HG03378 (cell line): ENCODE data around the gene NSMCE4A.
A peak's percentile ranks its signal among the peaks of the same experiment; 100 is the strongest.
"Not testable (repeated sequence)": the region's sequence is repeated elsewhere in the genome, so short reads cannot be mapped to it uniquely, and the experiment has no call there.

Experiments used
- ATAC-seq: cut with Tn5 transposase; IDR thresholded peaks from one replicate; pipeline ENCODE4 v1.9.1; 2021; ENCODE audit warnings: mild to moderate bottlenecking, moderate library complexity; ENCODE audit not compliant: unreplicated experiment

Gene NSMCE4A

GRCh38 chr10:121974535-121975294 is at the start of gene NSMCE4A:
TSS of gene NSMCE4A (minus strand) at chr10:121975217. CDS start at chr10:121975165, 52 bp downstream.
- ATAC-seq = peak; percentile 80

DNA sequence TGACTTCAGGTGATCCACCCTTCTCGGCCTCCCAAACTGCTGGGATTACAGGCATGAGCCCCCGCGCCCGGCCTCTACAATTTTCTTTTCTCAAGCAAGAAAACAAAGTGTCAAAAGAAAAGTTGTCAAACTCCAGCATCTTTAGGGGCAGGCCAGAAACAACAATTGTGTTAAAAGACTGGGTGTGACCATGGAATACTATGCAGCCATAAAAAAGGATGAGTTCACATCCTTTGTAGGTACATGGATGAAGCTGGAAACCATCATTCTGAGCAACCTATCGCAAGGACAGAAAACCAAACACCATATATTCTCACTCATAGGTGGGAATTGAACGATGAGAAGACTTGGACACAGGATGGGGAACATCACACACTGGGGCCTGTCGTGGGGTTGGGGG is 48.2 kb upstream of the NSMCE4A start:
- not testable (repeated sequence) for ATAC-seq

DNA sequence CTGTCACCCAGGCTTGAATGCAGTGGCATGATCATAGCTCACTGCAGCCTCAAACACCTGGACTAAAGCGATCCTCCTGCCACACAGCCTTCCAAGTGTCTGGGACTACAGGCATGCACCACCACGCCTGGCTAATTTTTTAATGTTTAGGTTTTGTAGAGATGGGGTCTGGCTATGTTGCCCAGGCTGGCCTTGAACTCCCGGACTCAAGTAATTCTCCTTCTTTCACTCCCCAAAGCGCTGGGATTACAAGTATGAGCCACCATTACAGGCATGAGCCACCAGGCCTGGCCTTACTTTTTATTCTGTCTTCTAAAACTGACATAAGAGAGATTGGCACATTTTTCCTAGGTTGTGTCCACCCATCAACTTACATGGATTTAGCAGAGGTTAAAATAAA is 47.3 kb upstream of the NSMCE4A start:
- ATAC-seq = no peak

DNA sequence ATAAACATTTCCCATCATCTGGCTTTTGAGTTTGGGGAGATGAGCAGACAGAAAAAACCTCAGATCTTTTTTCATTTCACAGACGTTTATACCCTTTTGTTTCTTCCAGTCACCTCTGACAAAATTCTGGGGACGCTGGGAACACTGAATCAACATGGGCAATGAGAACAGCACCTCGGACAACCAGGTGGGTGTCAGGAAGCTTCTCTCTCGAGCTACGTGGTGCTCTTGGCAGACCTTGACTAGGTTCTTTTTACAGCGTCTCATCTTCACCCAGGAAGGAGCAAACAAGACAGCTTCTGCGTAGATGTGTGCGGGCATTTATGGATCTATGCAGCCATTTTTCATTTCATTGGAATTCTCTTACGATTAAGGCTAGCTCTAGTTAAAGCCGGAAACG is 46.8 kb upstream of the NSMCE4A start:
- ATAC-seq = no peak

DNA sequence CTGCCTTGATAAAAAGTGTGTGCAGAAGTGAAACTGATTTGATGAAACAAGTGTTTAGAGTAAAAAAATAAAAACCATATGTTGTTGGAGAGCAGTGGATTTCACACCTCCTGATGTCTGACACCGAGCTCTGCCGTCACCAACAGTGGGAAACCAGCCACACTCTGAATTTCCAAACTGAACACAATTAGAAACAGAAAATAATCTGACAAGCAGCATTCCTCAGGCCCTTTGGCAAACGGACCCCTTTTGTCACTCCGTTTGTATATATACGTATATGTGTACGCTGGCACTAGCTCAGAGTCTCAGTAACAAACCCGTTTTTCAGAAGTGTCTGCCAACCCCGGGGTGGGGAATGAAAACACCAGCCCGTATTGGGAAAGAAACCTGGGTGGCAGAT is 46.4 kb upstream of the NSMCE4A start:
- ATAC-seq = no peak

DNA sequence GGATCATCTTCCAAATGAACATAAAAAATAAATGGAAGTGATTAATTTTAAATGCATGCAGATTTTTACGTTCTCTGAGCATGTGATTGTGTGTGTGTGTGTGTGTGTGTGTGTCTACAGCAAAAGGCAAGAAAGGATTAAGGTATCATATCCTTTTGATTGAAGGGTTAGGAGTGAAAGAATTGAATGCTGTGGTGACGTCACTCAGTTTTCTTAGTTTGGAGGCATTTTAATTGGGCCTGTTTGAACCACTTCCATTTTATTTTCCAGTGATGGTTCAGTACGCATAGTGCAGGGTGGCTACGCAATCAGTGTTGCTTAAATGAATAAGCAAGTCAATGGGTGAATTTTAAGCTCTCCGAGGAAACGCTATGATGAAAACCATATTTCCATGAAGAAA is 45.2 kb upstream of the NSMCE4A start:
- no peak for ATAC-seq

- ATAC-seq = no peak
Measured at GRCh38 chr10:122019414-122019975, 44.5 kb upstream of the NSMCE4A start.

DNA sequence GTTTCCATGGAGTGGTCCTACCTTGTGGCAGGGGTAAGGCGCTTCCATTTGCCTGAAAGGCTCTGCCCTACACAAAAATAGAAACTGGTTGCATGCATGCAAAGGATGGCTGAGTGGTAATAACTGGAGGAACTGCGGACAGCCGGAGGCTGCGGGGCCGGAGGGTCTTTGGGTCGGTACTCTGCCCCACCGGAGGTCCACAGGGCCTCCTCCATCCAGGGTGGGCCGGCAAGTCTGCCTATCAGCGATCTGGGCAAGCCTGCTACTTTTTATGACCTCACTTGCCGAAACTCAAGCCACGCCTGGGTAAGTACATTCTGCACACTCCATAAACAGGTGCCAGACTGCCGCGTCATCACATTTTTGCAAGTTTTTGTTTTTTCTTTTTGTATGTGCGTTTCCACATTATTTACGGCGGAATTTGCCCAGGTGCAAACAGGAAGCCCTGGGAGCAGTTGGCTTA is 44.0 kb upstream of the NSMCE4A start:
- ATAC-seq = no peak

DNA sequence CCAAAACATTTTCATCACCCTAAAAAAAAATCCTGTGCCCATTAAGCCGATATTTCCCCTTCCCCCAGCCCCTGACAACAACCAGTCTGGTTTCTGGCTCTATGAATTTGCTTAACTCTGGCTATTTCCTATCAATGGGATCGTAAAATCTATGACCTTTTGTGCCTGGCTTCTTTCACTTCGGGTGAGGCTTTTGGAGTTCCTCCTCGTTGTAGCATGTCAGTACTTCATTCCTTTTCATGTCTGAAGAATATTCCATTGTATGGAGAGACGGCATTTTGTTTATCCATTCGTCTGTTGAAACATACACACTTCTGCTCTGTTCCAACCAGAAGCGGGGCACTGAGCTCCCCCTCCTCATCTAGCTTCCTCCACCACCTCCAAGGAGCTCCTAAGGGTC is 43.5 kb upstream of the NSMCE4A start:
- ATAC-seq = no peak

GRCh38 chr10:122017926-122018325 is 42.9 kb upstream of the NSMCE4A start:
- not testable (repeated sequence) for ATAC-seq

- ATAC-seq = no peak
Measured at GRCh38 chr10:122014652-122015248, 39.7 kb upstream of the NSMCE4A start.

DNA sequence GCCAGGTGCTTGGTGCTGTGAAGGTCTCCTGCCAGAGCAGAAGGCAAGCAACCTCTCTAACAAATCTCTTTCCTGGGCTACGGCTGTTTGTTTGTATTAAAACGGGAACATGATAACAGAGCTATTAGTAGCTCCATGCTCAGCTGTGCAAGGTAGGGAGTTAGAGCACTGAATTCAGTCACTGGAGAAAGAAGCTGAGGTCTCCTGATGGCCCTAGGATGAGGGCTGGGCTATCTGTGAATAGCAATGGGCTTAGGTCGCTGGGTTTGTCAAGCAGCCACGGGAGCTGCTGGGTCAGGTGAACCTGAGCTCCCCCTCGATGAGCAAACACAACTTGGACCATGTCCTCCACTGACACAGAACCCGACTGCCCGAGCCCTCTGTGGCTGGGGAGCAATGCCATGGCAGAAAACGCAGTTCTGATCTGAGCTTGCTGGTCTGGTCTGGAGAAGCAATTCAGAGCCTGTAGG is 38.3 kb upstream of the NSMCE4A start:
- ATAC-seq = no peak

- no peak for ATAC-seq
Measured at GRCh38 chr10:122012731-122013130, 37.7 kb upstream of the NSMCE4A start.

- no peak for ATAC-seq
Measured at GRCh38 chr10:122010405-122011050, 35.5 kb upstream of the NSMCE4A start.

DNA sequence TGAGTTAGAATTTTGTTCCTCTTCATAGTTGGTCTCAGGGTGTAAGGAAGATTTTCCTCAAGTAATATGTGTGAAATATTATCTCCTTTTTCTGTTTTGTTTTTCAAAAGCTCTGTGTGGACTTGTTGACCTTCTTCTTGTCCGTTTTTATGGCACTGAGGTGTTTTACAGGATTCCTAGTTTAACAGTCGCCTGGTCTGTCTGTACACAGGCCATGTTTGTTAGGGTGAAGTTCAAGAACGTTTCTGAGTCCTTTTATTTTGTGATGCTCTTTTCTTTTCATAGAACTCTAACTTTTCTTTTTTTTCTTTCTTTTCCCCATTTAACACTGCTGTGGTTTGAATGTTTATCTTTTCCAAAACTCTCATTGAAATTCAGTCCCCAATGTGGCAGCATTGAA is 32.4 kb upstream of the NSMCE4A start:
- ATAC-seq = no peak

GRCh38 chr10:122001698-122002097 is 26.7 kb upstream of the NSMCE4A start:
- no peak for ATAC-seq

- ATAC-seq = no peak
Measured at GRCh38 chr10:121999301-121999700, 24.3 kb upstream of the NSMCE4A start.

DNA sequence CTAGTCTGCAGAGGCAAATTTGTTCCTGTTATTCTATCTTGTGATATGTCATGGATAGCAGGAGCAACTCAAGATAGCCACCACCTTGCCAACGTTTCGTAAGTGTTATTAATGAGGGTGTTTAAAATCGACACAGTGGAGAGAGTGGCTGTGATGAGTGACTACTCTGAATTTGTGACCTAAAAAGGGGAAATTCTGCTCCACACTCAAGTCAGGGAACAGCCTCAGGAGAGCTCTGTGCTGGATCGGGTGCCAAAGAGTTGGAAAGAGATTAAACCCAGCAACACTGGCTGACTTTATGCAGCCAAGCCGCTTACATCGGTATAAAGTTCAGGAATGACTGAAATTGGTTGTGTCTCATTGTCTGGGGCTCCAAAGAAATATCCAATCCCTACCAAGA is 23.4 kb upstream of the NSMCE4A start:
- no peak for ATAC-seq

- ATAC-seq = no peak
Measured at GRCh38 chr10:121994429-121994941, 19.5 kb upstream of the NSMCE4A start.

DNA sequence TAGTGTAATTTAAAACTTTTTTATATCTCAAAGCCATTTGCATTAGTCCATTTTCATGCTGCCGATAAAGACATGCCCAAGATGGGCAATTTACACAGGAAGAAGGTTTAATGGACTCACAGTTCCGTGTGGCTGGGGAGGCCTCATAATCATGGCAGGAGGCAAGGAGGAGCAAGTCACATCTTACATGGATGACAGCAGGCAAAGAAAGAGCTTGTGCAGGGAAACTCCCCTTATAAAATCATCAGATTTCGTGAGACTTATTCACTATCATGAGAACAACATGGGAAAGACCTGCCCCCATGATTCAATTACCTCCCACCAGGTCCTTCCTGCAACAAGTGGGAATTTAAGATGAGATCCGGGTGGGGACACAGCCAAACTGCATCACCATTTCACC is 16.7 kb upstream of the NSMCE4A start:
- not testable (repeated sequence) for ATAC-seq

- no peak for ATAC-seq
Measured at GRCh38 chr10:121990015-121990677, 15.1 kb upstream of the NSMCE4A start.
